Measurements from ENCODE around the gene SIGLEC5.

DNA sequence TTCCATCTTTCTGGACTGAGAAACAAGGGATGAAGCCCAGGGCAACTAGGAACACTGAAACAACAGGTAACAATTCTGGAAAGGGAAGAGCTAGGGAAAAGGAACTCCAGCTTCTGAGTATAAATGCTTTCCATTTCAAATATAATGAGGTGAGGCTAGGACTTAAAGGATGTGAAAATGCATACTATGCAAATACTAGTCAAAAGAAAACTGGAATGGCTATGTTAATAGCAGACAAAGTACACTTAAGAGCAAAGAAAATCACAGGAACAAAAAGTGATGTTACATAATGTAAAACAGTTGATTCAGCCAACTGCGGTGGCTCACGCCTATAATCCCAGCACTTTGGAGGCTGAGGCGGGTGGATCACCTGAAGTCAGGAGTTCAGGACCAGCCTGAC, 10.2 kb upstream of the SIGLEC5 start:
- TF ChIP-seq RAD21 (IDR thresholded peaks at IDR 0.05; ENCODE audit: low read length) (no peak), MAFK (IDR thresholded peaks at IDR 0.05; ENCODE audit: low read depth, low read length) (no peak), POLR2A (IDR thresholded peaks at IDR 0.05; ENCODE audit: low read depth, low read length) (no peak), MXI1 (IDR thresholded peaks at IDR 0.05; ENCODE audit: borderline replicate concordance, low read depth, low read length) (no peak), CHD1 (IDR thresholded peaks at IDR 0.05; ENCODE audit: low read depth, low read length) (no peak), SMC3 (IDR thresholded peaks at IDR 0.05; ENCODE audit: low read depth, low read length) (no peak), RCOR1 (IDR thresholded peaks at IDR 0.05; ENCODE audit: insufficient replicate concordance, low read length) (no peak), CEBPB (IDR thresholded peaks at IDR 0.05; ENCODE audit: low read depth, low read length) (no peak), FOS (IDR thresholded peaks at IDR 0.05; ENCODE audit: low read depth, low read length) (no peak), MAZ (IDR thresholded peaks at IDR 0.05; ENCODE audit: borderline replicate concordance, low read depth, low read length) (no peak), RFX5 (IDR thresholded peaks at IDR 0.05; ENCODE audit: low read depth, low read length) (no peak)
- TF ChIP-seq, protein P1, sequence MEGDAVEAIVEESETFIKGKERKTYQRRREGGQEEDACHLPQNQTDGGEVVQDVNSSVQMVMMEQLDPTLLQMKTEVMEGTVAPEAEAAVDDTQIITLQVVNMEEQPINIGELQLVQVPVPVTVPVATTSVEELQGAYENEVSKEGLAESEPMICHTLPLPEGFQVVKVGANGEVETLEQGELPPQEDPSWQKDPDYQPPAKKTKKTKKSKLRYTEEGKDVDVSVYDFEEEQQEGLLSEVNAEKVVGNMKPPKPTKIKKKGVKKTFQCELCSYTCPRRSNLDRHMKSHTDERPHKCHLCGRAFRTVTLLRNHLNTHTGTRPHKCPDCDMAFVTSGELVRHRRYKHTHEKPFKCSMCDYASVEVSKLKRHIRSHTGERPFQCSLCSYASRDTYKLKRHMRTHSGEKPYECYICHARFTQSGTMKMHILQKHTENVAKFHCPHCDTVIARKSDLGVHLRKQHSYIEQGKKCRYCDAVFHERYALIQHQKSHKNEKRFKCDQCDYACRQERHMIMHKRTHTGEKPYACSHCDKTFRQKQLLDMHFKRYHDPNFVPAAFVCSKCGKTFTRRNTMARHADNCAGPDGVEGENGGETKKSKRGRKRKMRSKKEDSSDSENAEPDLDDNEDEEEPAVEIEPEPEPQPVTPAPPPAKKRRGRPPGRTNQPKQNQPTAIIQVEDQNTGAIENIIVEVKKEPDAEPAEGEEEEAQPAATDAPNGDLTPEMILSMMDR (conservative IDR thresholded peaks at IDR 0.05; ENCODE audit: low read depth, low read length) = no peak
- TF ChIP-seq, protein P2, sequence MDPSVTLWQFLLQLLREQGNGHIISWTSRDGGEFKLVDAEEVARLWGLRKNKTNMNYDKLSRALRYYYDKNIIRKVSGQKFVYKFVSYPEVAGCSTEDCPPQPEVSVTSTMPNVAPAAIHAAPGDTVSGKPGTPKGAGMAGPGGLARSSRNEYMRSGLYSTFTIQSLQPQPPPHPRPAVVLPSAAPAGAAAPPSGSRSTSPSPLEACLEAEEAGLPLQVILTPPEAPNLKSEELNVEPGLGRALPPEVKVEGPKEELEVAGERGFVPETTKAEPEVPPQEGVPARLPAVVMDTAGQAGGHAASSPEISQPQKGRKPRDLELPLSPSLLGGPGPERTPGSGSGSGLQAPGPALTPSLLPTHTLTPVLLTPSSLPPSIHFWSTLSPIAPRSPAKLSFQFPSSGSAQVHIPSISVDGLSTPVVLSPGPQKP (IDR thresholded peaks at IDR 0.05; ENCODE audit: borderline replicate concordance, low read depth, low read length) = no peak
- TF ChIP-seq, protein P3, sequence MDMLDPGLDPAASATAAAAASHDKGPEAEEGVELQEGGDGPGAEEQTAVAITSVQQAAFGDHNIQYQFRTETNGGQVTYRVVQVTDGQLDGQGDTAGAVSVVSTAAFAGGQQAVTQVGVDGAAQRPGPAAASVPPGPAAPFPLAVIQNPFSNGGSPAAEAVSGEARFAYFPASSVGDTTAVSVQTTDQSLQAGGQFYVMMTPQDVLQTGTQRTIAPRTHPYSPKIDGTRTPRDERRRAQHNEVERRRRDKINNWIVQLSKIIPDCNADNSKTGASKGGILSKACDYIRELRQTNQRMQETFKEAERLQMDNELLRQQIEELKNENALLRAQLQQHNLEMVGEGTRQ (IDR thresholded peaks at IDR 0.05; ENCODE audit: low read depth, low read length) = no peak
